ENCODE data around the gene LRMDA. TPM values are rescaled to one million over a fixed set of nuclear protein-coding genes. Genes with fewer than 3 reads are reported as not detected.

Gene LRMDA
- total RNA-seq, 1 donor from 2014 or later = 18.7 TPM

GRCh38 chr10:75803121-75803520 lies 371.7 kb downstream of the LRMDA start:
- H3K36me3 ChIP-seq (ENCODE audit: control insufficient read depth, insufficient read depth, low read length) = no peaks in the 10 kb centered on the region
- no peak for DNase-seq (ENCODE audit: low read depth)
- H3K27me3 ChIP-seq (ENCODE audit: control insufficient read depth, insufficient read depth, low read length) = no peaks in the 10 kb centered on the region

DNA sequence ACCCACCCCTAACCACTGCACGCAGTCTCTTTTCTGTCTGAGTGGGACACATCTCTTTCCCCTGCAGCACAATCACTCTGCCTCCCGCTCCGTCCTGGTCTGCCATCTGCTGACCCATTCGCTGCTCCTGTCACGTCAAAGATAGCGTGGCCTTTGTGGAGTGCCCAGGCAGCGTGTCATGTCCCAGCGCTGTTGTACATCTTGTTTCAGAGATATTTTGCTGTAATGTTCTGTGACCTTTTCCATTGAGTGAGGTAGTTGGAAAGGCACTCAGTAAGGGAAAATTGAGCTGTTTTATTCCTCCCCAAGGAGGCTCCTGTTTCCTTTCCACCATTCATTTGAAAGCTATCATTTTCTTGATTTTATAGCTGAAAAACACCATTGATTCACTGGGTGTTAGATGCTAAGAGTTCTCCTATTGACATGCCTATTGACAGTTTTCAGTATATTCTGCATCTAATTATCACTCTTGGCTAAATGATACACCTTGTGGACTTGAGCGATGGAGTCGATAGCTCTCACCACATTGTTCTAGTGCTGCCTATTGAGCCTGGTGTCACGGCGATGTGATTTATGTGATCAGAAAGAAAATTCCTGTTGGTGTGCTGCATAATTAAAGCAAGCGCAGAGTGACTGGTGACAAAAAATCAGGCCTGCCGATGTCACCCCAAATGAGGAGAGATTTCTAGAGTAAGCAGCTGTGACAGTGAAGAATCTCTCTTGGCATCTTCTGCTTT lies 372.6 kb downstream of the LRMDA start:
- Histone ChIP-seq H3K36me3 (ENCODE audit: control insufficient read depth, insufficient read depth, low read length) (no peaks in the 10 kb centered on the region), H3K27me3 (ENCODE audit: control insufficient read depth, insufficient read depth, low read length) (no peaks in the 10 kb centered on the region), H3K4me3 (ENCODE audit: low read depth, low read length) (no peak overlapping the region)
- TF ChIP-seq, protein P1, sequence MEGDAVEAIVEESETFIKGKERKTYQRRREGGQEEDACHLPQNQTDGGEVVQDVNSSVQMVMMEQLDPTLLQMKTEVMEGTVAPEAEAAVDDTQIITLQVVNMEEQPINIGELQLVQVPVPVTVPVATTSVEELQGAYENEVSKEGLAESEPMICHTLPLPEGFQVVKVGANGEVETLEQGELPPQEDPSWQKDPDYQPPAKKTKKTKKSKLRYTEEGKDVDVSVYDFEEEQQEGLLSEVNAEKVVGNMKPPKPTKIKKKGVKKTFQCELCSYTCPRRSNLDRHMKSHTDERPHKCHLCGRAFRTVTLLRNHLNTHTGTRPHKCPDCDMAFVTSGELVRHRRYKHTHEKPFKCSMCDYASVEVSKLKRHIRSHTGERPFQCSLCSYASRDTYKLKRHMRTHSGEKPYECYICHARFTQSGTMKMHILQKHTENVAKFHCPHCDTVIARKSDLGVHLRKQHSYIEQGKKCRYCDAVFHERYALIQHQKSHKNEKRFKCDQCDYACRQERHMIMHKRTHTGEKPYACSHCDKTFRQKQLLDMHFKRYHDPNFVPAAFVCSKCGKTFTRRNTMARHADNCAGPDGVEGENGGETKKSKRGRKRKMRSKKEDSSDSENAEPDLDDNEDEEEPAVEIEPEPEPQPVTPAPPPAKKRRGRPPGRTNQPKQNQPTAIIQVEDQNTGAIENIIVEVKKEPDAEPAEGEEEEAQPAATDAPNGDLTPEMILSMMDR (IDR thresholded peaks at IDR 0.05; ENCODE audit: insufficient read depth, low read length, poor library complexity, severe bottlenecking) = no peak
- DNase-seq (ENCODE audit: low read depth) = no peak

More at GRCh38 chr10:75803121-75803520, 371.7 kb downstream of the LRMDA start:
- TF ChIP-seq, protein P1 (IDR thresholded peaks at IDR 0.05; ENCODE audit: insufficient read depth, low read length, poor library complexity, severe bottlenecking) = no peak
- no peak overlapping the region for H3K4me3 ChIP-seq (ENCODE audit: low read depth, low read length)

DNA sequence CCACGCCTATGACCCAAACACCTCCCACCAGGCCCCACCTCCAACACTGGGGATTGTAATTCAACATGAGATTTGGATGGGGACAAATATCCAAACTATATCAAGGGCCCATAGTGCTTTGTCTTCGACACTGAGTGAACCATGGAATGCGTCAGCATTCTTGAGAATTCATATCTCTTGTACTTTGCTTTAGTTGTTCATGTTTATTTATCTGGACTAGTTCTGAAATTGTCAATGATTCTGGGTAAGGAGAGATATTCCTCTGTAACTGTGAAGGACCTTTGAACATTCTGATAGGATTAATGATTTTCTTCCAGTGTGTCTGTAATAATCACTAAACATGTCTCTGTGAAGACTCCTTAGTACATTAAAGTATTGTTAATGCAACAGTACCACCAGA lies 374.8 kb downstream of the LRMDA start:
- no peak for DNase-seq (ENCODE audit: low read depth)
- TF ChIP-seq, protein P1 (IDR thresholded peaks at IDR 0.05; ENCODE audit: insufficient read depth, low read length, poor library complexity, severe bottlenecking) = no peak
- H3K27me3 ChIP-seq (ENCODE audit: control insufficient read depth, insufficient read depth, low read length) = peaks cover 3% of the 10 kb centered on the region
- no peaks in the 10 kb centered on the region for H3K36me3 ChIP-seq (ENCODE audit: control insufficient read depth, insufficient read depth, low read length)
- no peak overlapping the region for H3K4me3 ChIP-seq (ENCODE audit: low read depth, low read length)

DNA sequence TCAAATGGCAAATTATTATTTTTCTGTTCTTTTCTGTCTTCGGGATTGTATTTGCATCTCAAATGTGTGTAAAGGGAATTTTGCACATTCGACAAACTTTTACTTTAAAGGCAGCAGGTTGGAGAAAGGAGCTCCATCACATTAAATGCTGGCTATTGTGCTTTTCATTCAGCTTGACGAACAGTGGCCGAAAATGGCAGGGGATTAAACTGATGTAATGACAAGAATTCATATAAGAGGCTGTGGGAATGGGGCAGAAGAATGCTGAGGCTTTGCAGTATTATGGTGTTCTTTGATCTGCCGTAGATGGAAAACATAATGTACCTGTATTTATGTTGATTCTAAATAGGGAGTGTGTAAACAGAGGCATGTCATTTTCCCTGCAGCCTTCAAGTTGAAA lies 376.0 kb downstream of the LRMDA start:
- no peak for DNase-seq (ENCODE audit: low read depth)
- Histone ChIP-seq H3K36me3 (ENCODE audit: control insufficient read depth, insufficient read depth, low read length) (no peaks in the 10 kb centered on the region), H3K4me3 (ENCODE audit: low read depth, low read length) (no peak overlapping the region), H3K27me3 (ENCODE audit: control insufficient read depth, insufficient read depth, low read length) (peaks cover 3% of the 10 kb centered on the region)
- TF ChIP-seq, protein P1 (IDR thresholded peaks at IDR 0.05; ENCODE audit: insufficient read depth, low read length, poor library complexity, severe bottlenecking) = no peak

DNA sequence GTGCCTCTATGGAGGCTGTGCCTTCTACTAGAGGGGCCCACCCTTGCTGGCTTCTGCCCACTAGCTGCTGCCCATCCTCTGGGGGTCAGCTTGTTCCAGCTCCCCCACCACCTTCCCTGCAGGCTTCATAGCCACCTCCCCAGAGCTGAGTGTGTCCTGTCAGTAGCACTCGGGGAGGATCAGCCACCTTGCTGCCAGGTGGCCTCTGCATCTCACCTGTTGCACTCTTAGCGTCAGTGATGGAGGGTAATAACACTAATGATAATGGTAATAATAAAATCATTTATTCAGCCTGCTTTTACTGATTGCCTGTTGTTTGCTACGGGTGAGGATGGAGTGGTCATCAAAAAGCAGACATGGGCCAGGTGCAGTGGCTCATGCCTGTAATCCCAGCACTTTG lies 377.6 kb downstream of the LRMDA start:
- H3K4me3 ChIP-seq (ENCODE audit: low read depth, low read length) = no peak overlapping the region
- no peak for DNase-seq (ENCODE audit: low read depth)
- peaks cover 3% of the 10 kb centered on the region for H3K27me3 ChIP-seq (ENCODE audit: control insufficient read depth, insufficient read depth, low read length)
- H3K36me3 ChIP-seq (ENCODE audit: control insufficient read depth, insufficient read depth, low read length) = no peaks in the 10 kb centered on the region
- TF ChIP-seq, protein P1 (IDR thresholded peaks at IDR 0.05; ENCODE audit: insufficient read depth, low read length, poor library complexity, severe bottlenecking) = no peak

GRCh38 chr10:75814014-75814413 lies 382.6 kb downstream of the LRMDA start:
- no peaks in the 10 kb centered on the region for H3K36me3 ChIP-seq (ENCODE audit: control insufficient read depth, insufficient read depth, low read length)
- H3K4me3 ChIP-seq (ENCODE audit: low read depth, low read length) = no peak overlapping the region
- TF ChIP-seq, protein P1 (IDR thresholded peaks at IDR 0.05; ENCODE audit: insufficient read depth, low read length, poor library complexity, severe bottlenecking) = no peak
- DNase-seq (ENCODE audit: low read depth) = no peak
- peaks cover 3% of the 10 kb centered on the region for H3K27me3 ChIP-seq (ENCODE audit: control insufficient read depth, insufficient read depth, low read length)
